ENCODE measurements around the gene NPSR1.

The NPSR1 gene

DNA sequence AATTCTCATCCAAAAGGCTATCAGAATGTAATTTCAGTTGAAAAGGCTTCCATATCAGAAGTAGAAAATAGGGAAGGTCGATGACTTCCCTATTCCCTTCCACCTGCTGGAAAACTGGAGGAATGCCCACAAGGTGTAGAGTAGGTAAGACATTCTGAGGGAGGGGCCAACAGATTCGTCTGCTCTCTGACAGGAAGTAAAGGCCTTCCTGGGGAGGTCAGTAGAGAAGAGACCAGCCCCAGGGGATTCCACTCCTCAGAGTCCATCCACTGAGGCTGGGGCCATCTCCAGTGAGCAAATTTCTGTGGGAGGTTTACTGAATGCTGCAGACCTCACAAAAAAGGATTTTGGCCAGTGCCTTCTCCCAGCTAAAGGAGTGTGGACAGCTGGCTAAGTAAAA, 19.5 kb downstream of the NPSR1 start:
- H3K4me2 ChIP-seq (ENCODE audit: low read length): no peak overlapping the region
- H3K4me1 ChIP-seq (ENCODE audit: control insufficient read depth, low read length): no peaks in the 10 kb centered on the region
- TF ChIP-seq, protein P1, sequence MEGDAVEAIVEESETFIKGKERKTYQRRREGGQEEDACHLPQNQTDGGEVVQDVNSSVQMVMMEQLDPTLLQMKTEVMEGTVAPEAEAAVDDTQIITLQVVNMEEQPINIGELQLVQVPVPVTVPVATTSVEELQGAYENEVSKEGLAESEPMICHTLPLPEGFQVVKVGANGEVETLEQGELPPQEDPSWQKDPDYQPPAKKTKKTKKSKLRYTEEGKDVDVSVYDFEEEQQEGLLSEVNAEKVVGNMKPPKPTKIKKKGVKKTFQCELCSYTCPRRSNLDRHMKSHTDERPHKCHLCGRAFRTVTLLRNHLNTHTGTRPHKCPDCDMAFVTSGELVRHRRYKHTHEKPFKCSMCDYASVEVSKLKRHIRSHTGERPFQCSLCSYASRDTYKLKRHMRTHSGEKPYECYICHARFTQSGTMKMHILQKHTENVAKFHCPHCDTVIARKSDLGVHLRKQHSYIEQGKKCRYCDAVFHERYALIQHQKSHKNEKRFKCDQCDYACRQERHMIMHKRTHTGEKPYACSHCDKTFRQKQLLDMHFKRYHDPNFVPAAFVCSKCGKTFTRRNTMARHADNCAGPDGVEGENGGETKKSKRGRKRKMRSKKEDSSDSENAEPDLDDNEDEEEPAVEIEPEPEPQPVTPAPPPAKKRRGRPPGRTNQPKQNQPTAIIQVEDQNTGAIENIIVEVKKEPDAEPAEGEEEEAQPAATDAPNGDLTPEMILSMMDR (IDR thresholded peaks at IDR 0.05; ENCODE audit: low read depth, low read length, poor library complexity, severe bottlenecking): no peak
- no peak for TF ChIP-seq EZH2phosphoT487 (IDR thresholded peaks at IDR 0.05; ENCODE audit: borderline replicate concordance, low read length)
- no peaks in the 10 kb centered on the region for H4K20me1 ChIP-seq (ENCODE audit: control insufficient read depth, insufficient read depth, low read depth, low read length)
- H3K27ac ChIP-seq (ENCODE audit: low read depth, low read length): no peak overlapping the region
- H3K4me3 ChIP-seq (ENCODE audit: low read length): no peak overlapping the region
- H3K36me3 ChIP-seq (ENCODE audit: control insufficient read depth, low read length): no peaks in the 10 kb centered on the region
- H3K79me2 ChIP-seq (ENCODE audit: control insufficient read depth, low read length): no peaks in the 10 kb centered on the region
- H3F3A ChIP-seq (ENCODE audit: control insufficient read depth, insufficient read depth): no peaks in the 10 kb centered on the region
- H3K9me3 ChIP-seq (ENCODE audit: control insufficient read depth, insufficient read depth, low read length): no peaks in the 10 kb centered on the region
- no peaks in the 10 kb centered on the region for H3K9me2 ChIP-seq (replicated peaks; ENCODE audit: control insufficient read depth, low read length)
- no peaks in the 10 kb centered on the region for H3K27me3 ChIP-seq (ENCODE audit: control insufficient read depth, low read length)

GRCh38 chr7:34687529-34687928, 29.5 kb downstream of the NPSR1 start:
- Histone ChIP-seq H3F3A (ENCODE audit: control insufficient read depth, insufficient read depth) (no peaks in the 10 kb centered on the region), H3K4me1 (ENCODE audit: control insufficient read depth, low read length) (no peaks in the 10 kb centered on the region), H3K9me2 (replicated peaks; ENCODE audit: control insufficient read depth, low read length) (no peaks in the 10 kb centered on the region), H3K27ac (ENCODE audit: low read depth, low read length) (no peak overlapping the region), H3K4me2 (ENCODE audit: low read length) (no peak overlapping the region), H4K20me1 (ENCODE audit: control insufficient read depth, insufficient read depth, low read depth, low read length) (no peaks in the 10 kb centered on the region), H3K9me3 (ENCODE audit: control insufficient read depth, insufficient read depth, low read length) (no peaks in the 10 kb centered on the region), H3K4me3 (ENCODE audit: low read length) (no peak overlapping the region), H3K27me3 (ENCODE audit: control insufficient read depth, low read length) (no peaks in the 10 kb centered on the region), H3K79me2 (ENCODE audit: control insufficient read depth, low read length) (no peaks in the 10 kb centered on the region), H3K36me3 (ENCODE audit: control insufficient read depth, low read length) (no peaks in the 10 kb centered on the region)
- no peak for TF ChIP-seq EZH2phosphoT487 (IDR thresholded peaks at IDR 0.05; ENCODE audit: borderline replicate concordance, low read length)
- TF ChIP-seq, protein P1 (IDR thresholded peaks at IDR 0.05; ENCODE audit: low read depth, low read length, poor library complexity, severe bottlenecking): no peak

- H3K4me2 ChIP-seq (ENCODE audit: low read length): no peak overlapping the region
- no peaks in the 10 kb centered on the region for H3K79me2 ChIP-seq (ENCODE audit: control insufficient read depth, low read length)
- H3F3A ChIP-seq (ENCODE audit: control insufficient read depth, insufficient read depth): no peaks in the 10 kb centered on the region
- H3K27ac ChIP-seq (ENCODE audit: low read depth, low read length): no peak overlapping the region
- H3K9me3 ChIP-seq (ENCODE audit: control insufficient read depth, insufficient read depth, low read length): no peaks in the 10 kb centered on the region
- no peaks in the 10 kb centered on the region for H3K36me3 ChIP-seq (ENCODE audit: control insufficient read depth, low read length)
- no peak for TF ChIP-seq EZH2phosphoT487 (IDR thresholded peaks at IDR 0.05; ENCODE audit: borderline replicate concordance, low read length)
- TF ChIP-seq, protein P1 (IDR thresholded peaks at IDR 0.05; ENCODE audit: low read depth, low read length, poor library complexity, severe bottlenecking): no peak
- H3K27me3 ChIP-seq (ENCODE audit: control insufficient read depth, low read length): no peaks in the 10 kb centered on the region
- no peaks in the 10 kb centered on the region for H4K20me1 ChIP-seq (ENCODE audit: control insufficient read depth, insufficient read depth, low read depth, low read length)
- H3K4me1 ChIP-seq (ENCODE audit: control insufficient read depth, low read length): no peaks in the 10 kb centered on the region
- H3K4me3 ChIP-seq (ENCODE audit: low read length): no peak overlapping the region
- H3K9me2 ChIP-seq (replicated peaks; ENCODE audit: control insufficient read depth, low read length): no peaks in the 10 kb centered on the region
Measured at GRCh38 chr7:34696415-34696814, 38.4 kb downstream of the NPSR1 start.

DNA sequence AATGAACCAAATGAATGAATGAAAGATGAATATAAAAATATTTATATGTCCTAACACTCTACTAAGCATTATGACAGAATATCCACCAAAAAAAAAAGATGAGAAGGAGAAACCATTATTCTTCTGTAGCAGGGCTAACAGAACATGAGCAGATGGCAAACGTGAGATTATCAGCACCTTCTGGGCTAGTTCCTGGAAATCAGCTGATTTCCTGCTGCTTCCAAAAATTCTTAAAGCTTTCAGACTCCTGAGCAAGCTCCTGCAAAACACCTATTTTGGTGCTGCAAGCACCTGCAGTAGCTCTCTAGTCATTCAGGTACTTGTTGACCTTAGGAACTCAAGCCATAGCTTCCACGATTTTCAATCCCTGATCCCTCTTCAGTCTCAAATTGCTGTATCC, 51.8 kb downstream of the NPSR1 start:
- no peaks in the 10 kb centered on the region for H3K79me2 ChIP-seq (ENCODE audit: control insufficient read depth, low read length)
- no peaks in the 10 kb centered on the region for H3K27me3 ChIP-seq (ENCODE audit: control insufficient read depth, low read length)
- no peak overlapping the region for H3K4me3 ChIP-seq (ENCODE audit: low read length)

More for the DNA sequence above, 51.8 kb downstream of the NPSR1 start:
- Histone ChIP-seq H3K36me3 (ENCODE audit: control insufficient read depth, low read length) (no peaks in the 10 kb centered on the region), H3K9me3 (ENCODE audit: control insufficient read depth, insufficient read depth, low read length) (no peaks in the 10 kb centered on the region), H4K20me1 (ENCODE audit: control insufficient read depth, insufficient read depth, low read depth, low read length) (no peaks in the 10 kb centered on the region), H3K9me2 (replicated peaks; ENCODE audit: control insufficient read depth, low read length) (no peaks in the 10 kb centered on the region), H3K4me2 (ENCODE audit: low read length) (no peak overlapping the region), H3K27ac (ENCODE audit: low read depth, low read length) (no peak overlapping the region), H3K4me1 (ENCODE audit: control insufficient read depth, low read length) (no peaks in the 10 kb centered on the region), H3F3A (ENCODE audit: control insufficient read depth, insufficient read depth) (no peaks in the 10 kb centered on the region)
- TF ChIP-seq, protein P1 (IDR thresholded peaks at IDR 0.05; ENCODE audit: low read depth, low read length, poor library complexity, severe bottlenecking): no peak
- TF ChIP-seq EZH2phosphoT487 (IDR thresholded peaks at IDR 0.05; ENCODE audit: borderline replicate concordance, low read length): no peak

Data from DOHH2 (cell line).